Endothelial cell (in vitro differentiated cells): ENCODE results near the gene SRBD1. TPM values are rescaled to one million over a fixed set of nuclear protein-coding genes. Genes with fewer than 3 reads are reported as not detected.

Experiments used
- DNase-seq: peaks from one replicate; pipeline ENCODE4 v3.0.0; 2021; ENCODE audit warnings: low spot score
- H3K27ac Mint-ChIP-seq: one replicate; pipeline ENCODE4 v1.8.0; 2021; ENCODE audit warnings: mixed read lengths, inconsistent platforms; ENCODE audit not compliant: unreplicated experiment
- H3K27me3 Mint-ChIP-seq: one replicate; pipeline ENCODE4 v1.8.0; 2021; ENCODE audit warnings: mild to moderate bottlenecking, moderate library complexity, mixed read lengths, inconsistent platforms; ENCODE audit not compliant: unreplicated experiment
- H3K36me3 Mint-ChIP-seq: one replicate; pipeline ENCODE4 v1.8.0; 2021; ENCODE audit warnings: mild to moderate bottlenecking, low read depth, mixed read lengths, inconsistent platforms; ENCODE audit not compliant: unreplicated experiment
- H3K4me1 Mint-ChIP-seq: one replicate; pipeline ENCODE4 v1.8.0; 2021; ENCODE audit warnings: mild to moderate bottlenecking, mixed read lengths, inconsistent platforms; ENCODE audit not compliant: unreplicated experiment
- H3K4me3 Mint-ChIP-seq: one replicate; pipeline ENCODE4 v1.8.0; 2021; ENCODE audit warnings: mild to moderate bottlenecking, mixed read lengths, inconsistent platforms; ENCODE audit not compliant: unreplicated experiment
- H3K9me3 Mint-ChIP-seq: one replicate; pipeline ENCODE4 v1.8.0; 2021; ENCODE audit warnings: mixed read lengths, inconsistent platforms; ENCODE audit not compliant: unreplicated experiment
- CTCF ChIP-seq: fragments of 200-600 bp; sonication (generic); IDR thresholded peaks from one replicate; pipeline ENCODE4 v1.5.0; 2021; ENCODE audit warnings: antibody characterized with exemption; ENCODE audit not compliant: unreplicated experiment
- total RNA-seq: library from RNA; stranded (reverse); fragmentation: NEBNext Ultra II Directional; extraction: Animal tissue kit (Norgen Biotek cat#: 25700); gene quantifications from one replicate; pipeline ENCODE4 v1.2.1, GENCODE V29; 2021; ENCODE audit not compliant: unreplicated experiment

Gene SRBD1
- total RNA-seq, 1 donor from 2014 or later: 18.2 TPM

GRCh38 chr2:45470531-45470930, 140.5 kb downstream of the SRBD1 start:
- Mint-ChIP-seq H3K27me3 (no peaks in the 10 kb centered on the region), H3K4me1 (no peaks in the 10 kb centered on the region), H3K9me3 (no peaks in the 10 kb centered on the region), H3K4me3 (no peak overlapping the region), H3K36me3 (no peaks in the 10 kb centered on the region), H3K27ac (no peak overlapping the region)
- TF ChIP-seq CTCF: no peak
- no peak for DNase-seq

GRCh38 chr2:45469314-45470099, 141.6 kb downstream of the SRBD1 start:
- DNase-seq: no peak
- Mint-ChIP-seq H3K27ac (no peak overlapping the region), H3K9me3 (no peaks in the 10 kb centered on the region), H3K27me3 (no peaks in the 10 kb centered on the region), H3K4me1 (no peaks in the 10 kb centered on the region), H3K4me3 (no peak overlapping the region), H3K36me3 (no peaks in the 10 kb centered on the region)
- TF ChIP-seq CTCF: no peak

- no peak for DNase-seq
- Mint-ChIP-seq H3K27ac (no peak overlapping the region), H3K4me1 (no peaks in the 10 kb centered on the region), H3K4me3 (no peak overlapping the region), H3K36me3 (no peaks in the 10 kb centered on the region), H3K9me3 (no peaks in the 10 kb centered on the region), H3K27me3 (no peaks in the 10 kb centered on the region)
- TF ChIP-seq CTCF: no peak
Measured at GRCh38 chr2:45468279-45468678, 142.8 kb downstream of the SRBD1 start.

GRCh38 chr2:45466053-45466452, 145.0 kb downstream of the SRBD1 start:
- no peaks in the 10 kb centered on the region for H3K4me1 Mint-ChIP-seq
- no peak overlapping the region for H3K4me3 Mint-ChIP-seq
- H3K27ac Mint-ChIP-seq: no peak overlapping the region
- TF ChIP-seq CTCF: no peak
- no peak for DNase-seq
- no peaks in the 10 kb centered on the region for H3K36me3 Mint-ChIP-seq
- no peaks in the 10 kb centered on the region for H3K9me3 Mint-ChIP-seq
- H3K27me3 Mint-ChIP-seq: no peaks in the 10 kb centered on the region

- H3K36me3 Mint-ChIP-seq: no peaks in the 10 kb centered on the region
- H3K9me3 Mint-ChIP-seq: no peaks in the 10 kb centered on the region
- TF ChIP-seq CTCF: no peak
- peaks cover 2% of the 10 kb centered on the region for H3K27me3 Mint-ChIP-seq
- H3K27ac Mint-ChIP-seq: no peak overlapping the region
- H3K4me3 Mint-ChIP-seq: no peak overlapping the region
- DNase-seq: no peak
- peaks cover 15% of the 10 kb centered on the region for H3K4me1 Mint-ChIP-seq
Measured at GRCh38 chr2:45460825-45461224, 150.2 kb downstream of the SRBD1 start.
